GM12874 (cell line): ENCODE data around the gene CYFIP1.

Experiments
- CTCF ChIP-seq: IDR thresholded peaks from 2 replicates; pipeline ENCODE4 v1.5.1; 2011; ENCODE audit warnings: low read depth, mild to moderate bottlenecking, control low read depth, low read length, moderate library complexity; ENCODE audit not compliant: insufficient read depth

Gene CYFIP1

GRCh38 chr15:22885120-22885519 is 95.0 kb downstream of the CYFIP1 start:
- no peak for TF ChIP-seq CTCF

DNA sequence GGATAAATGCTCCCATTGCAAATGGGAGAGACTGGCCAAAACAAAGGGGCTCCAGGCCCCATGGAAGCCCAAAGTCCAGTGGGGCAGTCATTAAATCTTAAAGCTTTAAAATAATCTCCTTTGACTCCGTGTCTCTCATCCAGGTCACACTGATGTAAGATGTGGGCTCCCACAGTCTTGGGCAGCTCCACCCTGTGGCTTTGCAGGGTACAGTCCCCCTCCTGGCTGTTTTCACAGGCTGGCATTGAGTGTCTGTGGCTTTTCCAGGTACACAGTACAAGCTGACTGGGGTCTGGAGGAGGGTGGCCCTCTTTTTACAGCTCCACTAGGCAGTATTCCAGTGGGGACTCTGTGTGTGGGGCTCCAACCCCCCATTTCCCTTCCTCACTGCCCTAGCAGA is 95.8 kb downstream of the CYFIP1 start:
- peak; percentile 34; the same call in 1 of the 2 replicates for TF ChIP-seq CTCF

DNA sequence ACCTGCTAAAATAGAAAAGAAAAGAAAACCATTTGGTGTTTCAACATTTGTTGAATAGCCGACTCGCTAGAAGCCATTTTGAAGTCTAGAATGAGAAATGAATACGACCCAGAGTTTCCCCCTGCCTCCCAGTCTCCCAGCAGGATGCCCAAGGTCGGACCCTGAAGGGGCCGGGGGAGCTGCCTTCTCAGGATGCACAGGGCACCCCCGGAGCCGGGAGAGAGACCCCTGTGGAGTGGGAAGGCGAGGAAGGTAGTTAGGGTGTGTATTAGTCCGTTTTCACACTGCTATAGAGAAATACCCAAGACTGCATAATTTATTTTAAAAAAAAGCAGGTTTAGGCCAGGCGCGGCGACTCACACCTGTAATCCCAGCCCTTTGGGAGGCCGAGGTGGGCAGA is 97.0 kb downstream of the CYFIP1 start:
- TF ChIP-seq CTCF, result no peak

DNA sequence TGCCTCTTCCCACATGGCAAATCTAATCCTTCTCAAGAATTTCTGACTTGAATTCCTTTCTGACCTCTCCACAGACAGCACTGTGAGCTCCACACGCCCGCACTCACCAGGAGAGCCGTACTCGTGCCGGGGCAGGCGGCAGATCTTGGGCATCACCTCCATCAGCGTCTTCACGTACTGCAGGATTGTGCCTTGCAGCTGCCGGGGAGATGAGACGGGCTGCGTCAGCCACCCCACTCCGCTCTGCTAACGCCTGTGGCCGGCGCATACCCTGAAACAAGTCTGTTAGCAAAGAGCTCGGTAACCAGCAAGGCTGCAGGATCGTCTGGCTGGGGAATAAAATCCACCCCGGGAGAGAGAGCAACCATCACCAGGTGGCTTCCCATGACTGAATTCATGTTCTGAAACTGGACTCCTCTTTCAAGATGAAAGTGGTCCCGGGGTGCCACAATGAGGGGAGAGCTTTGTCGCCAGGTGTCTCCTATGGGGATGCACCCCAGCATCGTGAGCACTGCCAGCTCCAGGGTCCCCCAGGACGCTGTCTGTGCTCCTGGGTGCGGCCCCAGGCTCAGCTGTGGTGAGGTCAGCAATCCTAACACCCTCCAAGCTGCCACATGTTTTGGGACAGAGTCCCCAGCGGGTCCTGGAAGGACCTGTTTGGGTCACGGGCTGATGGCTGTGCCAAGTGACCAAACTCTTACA is 98.3 kb downstream of the CYFIP1 start:
- no peak for TF ChIP-seq CTCF

GRCh38 chr15:22880981-22881738 is 99.0 kb downstream of the CYFIP1 start:
- no peak for TF ChIP-seq CTCF

DNA sequence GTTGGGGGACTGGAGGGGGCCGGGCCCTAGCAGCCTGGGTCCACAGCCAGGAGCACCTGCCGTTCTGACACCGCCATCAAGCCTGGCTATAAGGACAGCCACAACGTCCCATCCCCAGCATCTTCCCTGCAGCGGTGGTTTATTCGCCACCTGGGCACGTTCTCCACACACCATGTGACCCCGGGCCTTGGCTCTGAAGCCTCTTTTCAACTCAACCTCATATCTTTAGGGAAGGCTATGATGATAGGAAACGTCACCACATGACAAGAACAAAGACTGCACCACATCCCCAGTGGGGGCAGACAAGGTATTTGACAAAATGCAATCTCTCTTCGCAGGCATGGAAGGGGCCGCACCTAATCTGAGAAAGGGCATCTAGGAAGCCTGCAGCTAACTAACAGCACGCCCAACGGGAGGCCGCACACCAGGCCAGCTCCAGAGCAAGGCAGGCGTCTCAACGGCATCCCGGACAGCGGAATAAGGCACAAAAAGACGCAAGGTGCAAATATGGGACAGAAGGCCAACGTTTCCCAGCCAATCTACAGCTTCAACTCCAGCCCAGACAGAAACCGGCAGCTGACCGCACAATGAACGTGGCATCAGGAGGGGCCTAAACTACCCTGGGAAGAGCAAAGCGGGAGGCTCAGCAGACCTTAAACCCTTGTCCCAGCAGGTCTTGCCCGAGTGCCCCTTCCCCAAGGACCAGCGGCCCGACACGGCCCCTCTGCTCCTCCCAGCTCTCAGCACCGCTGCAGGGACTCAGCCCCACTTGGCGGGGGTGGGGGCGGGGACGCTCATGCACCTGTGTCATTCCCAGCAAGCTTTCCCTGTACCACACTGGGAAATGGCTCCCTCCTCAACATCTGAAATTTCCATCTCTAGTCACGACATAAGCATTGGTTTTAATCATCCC is 99.8 kb downstream of the CYFIP1 start:
- TF ChIP-seq CTCF, result no peak

DNA sequence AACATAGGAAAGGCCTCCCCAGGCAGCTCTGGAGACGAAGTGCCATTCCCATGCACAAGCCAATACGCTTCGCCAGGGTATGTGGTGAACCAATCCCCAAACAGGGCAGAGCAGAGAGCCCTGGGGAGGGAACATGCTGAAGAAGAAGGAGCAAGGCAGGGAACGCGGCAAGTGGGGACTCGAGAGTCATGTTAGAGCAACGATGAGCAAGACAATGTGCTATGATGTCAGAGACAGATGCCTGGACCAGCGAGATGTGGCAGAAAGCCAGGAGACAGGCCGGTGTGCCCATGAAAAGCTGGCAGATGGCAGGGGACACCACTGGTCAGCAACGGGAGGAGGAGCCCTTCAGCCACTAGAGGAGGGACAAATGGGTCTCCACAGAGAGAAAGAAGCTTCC is 102.1 kb downstream of the CYFIP1 start:
- no peak for TF ChIP-seq CTCF
